Thoracic aorta (tissue), 2 donors: ENCODE results near the gene FAM204A. TPM values are rescaled to one million over a fixed set of nuclear protein-coding genes. Genes with fewer than 3 reads are reported as not detected.

Experiments
- ATAC-seq: fragments of 150-250 bp; one replicate; pipeline ENCODE4 v1.8.0; 2017; ENCODE audit warnings: low read depth; ENCODE audit not compliant: insufficient number of reproducible peaks, low FRiP score
- DNase-seq: peaks from one replicate; pipeline ENCODE4 v3.0.0-alpha.2; 2020; ENCODE audit warnings: low spot score
- H3K27ac ChIP-seq, 2 donors: fragments of 200-600 bp; sonication (generic); 1 replicate in 1 of 2; 2 replicates in 1 of 2; pipeline ENCODE4 v1.5.1; 2016; ENCODE audit warnings: mild to moderate bottlenecking in 2 of 2, moderate library complexity in 2 of 2
- H3K27me3 ChIP-seq: fragments of 200-600 bp; sonication (generic); replicated peaks from 2 replicates; pipeline ENCODE4 v1.6.0; 2016; ENCODE audit warnings: mild to moderate bottlenecking; ENCODE audit not compliant: insufficient read depth
- H3K36me3 ChIP-seq: fragments of 200-600 bp; sonication (generic); one replicate; pipeline ENCODE4 v1.5.1; 2016
- H3K4me1 ChIP-seq, 2 donors: fragments of 200-600 bp; sonication (generic); 1 replicate in 1 of 2; 2 replicates in 1 of 2; pipeline versions ENCODE4 v1.5.1 to v1.6.0; 2016; ENCODE audit warnings: low read depth in 2 of 2, mild to moderate bottlenecking in 1 of 2; ENCODE audit not compliant: control insufficient read depth in 1 of 2
- H3K4me3 ChIP-seq: fragments of 200-600 bp; sonication (generic); 2 replicates; pipeline ENCODE4 v1.5.1; 2016; ENCODE audit warnings: mild to moderate bottlenecking
- H3K9me3 ChIP-seq: fragments of 200-600 bp; sonication (generic); 2 replicates; pipeline ENCODE4 v1.5.1; 2016
- CTCF ChIP-seq: fragments of 200-600 bp; sonication (generic); IDR thresholded peaks from one replicate; pipeline ENCODE4 v1.5.1; 2019; ENCODE audit warnings: antibody characterized with exemption
- total RNA-seq, 2 donors: library from RNA; depleted of rRNA; stranded (reverse); fragments of >200 nt; gene quantifications; one replicate each; pipeline versions ENCODE4 v1.1.0 to v1.2.3, GENCODE V29; 2016

Gene FAM204A
- total RNA-seq, 2 donors from 2014 or later = 18.5 to 22.5 TPM

GRCh38 chr10:118357841-118358240 lies 15.7 kb upstream of the FAM204A start:
- no peak overlapping the region for H3K4me3 ChIP-seq
- no peaks in the 10 kb centered on the region for H3K4me1 ChIP-seq
- H3K27me3 ChIP-seq = no peaks in the 10 kb centered on the region
- no peaks in the 10 kb centered on the region for H3K9me3 ChIP-seq
- no peak for TF ChIP-seq CTCF
- H3K36me3 ChIP-seq = no peaks in the 10 kb centered on the region
- DNase-seq (no peak), ATAC-seq (no peak)
- no peak overlapping the region for H3K27ac ChIP-seq

GRCh38 chr10:118356628-118357027 lies 14.5 kb upstream of the FAM204A start:
- Histone ChIP-seq H3K4me1 (no peaks in the 10 kb centered on the region), H3K36me3 (no peaks in the 10 kb centered on the region), H3K27me3 (no peaks in the 10 kb centered on the region), H3K4me3 (no peak overlapping the region), H3K27ac (no peak overlapping the region), H3K9me3 (no peaks in the 10 kb centered on the region)
- no peak for TF ChIP-seq CTCF
- no peak for DNase-seq
- no peak for ATAC-seq

- H3K27ac ChIP-seq = no peak overlapping the region
- H3K4me3 ChIP-seq = no peak overlapping the region
- no peaks in the 10 kb centered on the region for H3K4me1 ChIP-seq
- H3K9me3 ChIP-seq = no peaks in the 10 kb centered on the region
- ATAC-seq (no peak), DNase-seq (no peak)
- no peaks in the 10 kb centered on the region for H3K36me3 ChIP-seq
- no peak for TF ChIP-seq CTCF
- H3K27me3 ChIP-seq = no peaks in the 10 kb centered on the region
These were observed 13.1 kb upstream of the FAM204A start for GRCh38 chr10:118355234-118355633.

- ATAC-seq = no peak
- no peak for TF ChIP-seq CTCF
These were observed 7.1 kb upstream of the FAM204A start for GRCh38 chr10:118349235-118349634.

GRCh38 chr10:118343549-118343948 lies 1.4 kb upstream of the FAM204A start:
- H3K9me3 ChIP-seq = no peaks in the 10 kb centered on the region

More at GRCh38 chr10:118349235-118349634, 7.1 kb upstream of the FAM204A start:
- Histone ChIP-seq H3K4me3 (no peak overlapping the region), H3K27me3 (no peaks in the 10 kb centered on the region), H3K9me3 (no peaks in the 10 kb centered on the region), H3K27ac (no peak overlapping the region), H3K4me1 (no peaks in the 10 kb centered on the region), H3K36me3 (no peaks in the 10 kb centered on the region)
- DNase-seq = no peak

More at GRCh38 chr10:118343549-118343948, 1.4 kb upstream of the FAM204A start:
- TF ChIP-seq CTCF = no peak
- H3K27ac ChIP-seq = no peak overlapping the region
- ATAC-seq = no peak
- no peaks in the 10 kb centered on the region for H3K27me3 ChIP-seq
- H3K4me1 ChIP-seq = peaks cover 16 to 30% of the 10 kb centered on the region in 2 donors
- no peak overlapping the region for H3K4me3 ChIP-seq
- DNase-seq = no peak
- H3K36me3 ChIP-seq = no peaks in the 10 kb centered on the region
